ENCODE data around the gene CCDC178.

DNA sequence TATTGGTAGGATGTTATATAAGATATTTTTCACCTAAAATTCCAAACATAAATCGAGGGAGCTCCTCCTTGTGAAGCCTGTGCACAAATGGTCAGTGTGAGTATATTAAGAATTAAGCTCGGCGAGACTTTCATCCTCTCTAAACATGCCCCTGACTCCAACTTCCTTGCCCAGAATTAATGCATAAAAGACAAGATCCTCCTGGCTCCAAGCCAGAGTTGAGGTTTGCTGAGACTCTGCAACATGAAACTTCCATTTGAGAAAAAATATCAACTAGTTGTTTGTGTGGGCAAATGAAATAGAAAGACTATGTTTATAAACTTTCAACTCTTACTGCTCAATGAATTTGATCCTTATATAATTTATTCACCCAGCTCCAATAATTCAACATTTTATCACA, 68.1 kb downstream of the CCDC178 start:
- TF ChIP-seq, protein P1, sequence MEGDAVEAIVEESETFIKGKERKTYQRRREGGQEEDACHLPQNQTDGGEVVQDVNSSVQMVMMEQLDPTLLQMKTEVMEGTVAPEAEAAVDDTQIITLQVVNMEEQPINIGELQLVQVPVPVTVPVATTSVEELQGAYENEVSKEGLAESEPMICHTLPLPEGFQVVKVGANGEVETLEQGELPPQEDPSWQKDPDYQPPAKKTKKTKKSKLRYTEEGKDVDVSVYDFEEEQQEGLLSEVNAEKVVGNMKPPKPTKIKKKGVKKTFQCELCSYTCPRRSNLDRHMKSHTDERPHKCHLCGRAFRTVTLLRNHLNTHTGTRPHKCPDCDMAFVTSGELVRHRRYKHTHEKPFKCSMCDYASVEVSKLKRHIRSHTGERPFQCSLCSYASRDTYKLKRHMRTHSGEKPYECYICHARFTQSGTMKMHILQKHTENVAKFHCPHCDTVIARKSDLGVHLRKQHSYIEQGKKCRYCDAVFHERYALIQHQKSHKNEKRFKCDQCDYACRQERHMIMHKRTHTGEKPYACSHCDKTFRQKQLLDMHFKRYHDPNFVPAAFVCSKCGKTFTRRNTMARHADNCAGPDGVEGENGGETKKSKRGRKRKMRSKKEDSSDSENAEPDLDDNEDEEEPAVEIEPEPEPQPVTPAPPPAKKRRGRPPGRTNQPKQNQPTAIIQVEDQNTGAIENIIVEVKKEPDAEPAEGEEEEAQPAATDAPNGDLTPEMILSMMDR (IDR thresholded peaks at IDR 0.05 in 8 of 11, conservative IDR thresholded peaks at IDR 0.05 in 3 of 11), result no peak
- no peak for TF ChIP-seq POLR2A (IDR thresholded peaks at IDR 0.05)
- no peak for TF ChIP-seq POLR2AphosphoS5 (IDR thresholded peaks at IDR 0.05)
